A549 (cell line): ENCODE data around the gene CLSTN2. TPM values are rescaled to one million over a fixed set of nuclear protein-coding genes. Genes with fewer than 3 reads are reported as not detected.

Experiments
- ATAC-seq, 2 experiments: fragments of 200-7000 bp in 1 of 2; fragments of >200 bp in 1 of 2; cut with Nextera tagmentation in 1 of 2; cut with Tn5 transposase in 1 of 2; 3 replicates each; pipeline versions ENCODE4 v1.8.0 to v1.9.1; 2018 to 2020; ENCODE audit warnings: mild to moderate bottlenecking in 1 of 2, moderate library complexity in 1 of 2
- CTCF ChIA-PET: fragments of 300-600 bp; sonication (Branson Sonifier 250); formaldehyde crosslinking; extraction: SDS; loops from one replicate; lab custom pipeline; 2021; ENCODE audit warnings: antibody characterized with exemption, inconsistent platforms; lab: Yijun Ruan, JAX
- POLR2A ChIA-PET: fragments of 350-600 bp; formaldehyde crosslinking; extraction: SDS; loops from one replicate; lab custom pipeline; 2021; ENCODE audit warnings: antibody characterized with exemption, inconsistent platforms; lab: Yijun Ruan, JAX
- DNase-seq, 2 experiments: peaks; one replicate each; pipeline versions ENCODE4 v3.0.0 to v3.0.0-alpha.2; 2011 to 2016; ENCODE audit warnings: low read depth in 1 of 2, low spot score in 1 of 2
- FAIRE-seq: peaks from 2 replicates; lab custom pipeline; 2011; peaks lifted over from hg19 to GRCh38; lab: Jason Lieb, UNC
- H3K27ac ChIP-seq, 2 experiments: fragments of >200 bp; sonication (Bioruptor Twin); formaldehyde crosslinking; 3 replicates each; pipeline ENCODE4 v1.5.1; 2016 to 2017
- H3K4me1 ChIP-seq: fragments of >200 bp; sonication (Bioruptor Twin); formaldehyde crosslinking; 3 replicates; pipeline ENCODE4 v1.6.1; 2016
- H3K4me2 ChIP-seq: fragments of >200 bp; sonication (Bioruptor Twin); formaldehyde crosslinking; 3 replicates; pipeline ENCODE4 v1.6.1; 2016
- H3K4me3 ChIP-seq: fragments of >200 bp; sonication (Bioruptor Twin); formaldehyde crosslinking; 3 replicates; pipeline ENCODE4 v1.5.1; 2016
- H3K9me3 ChIP-seq: fragments of >200 bp; sonication (Bioruptor Twin); formaldehyde crosslinking; 3 replicates; pipeline ENCODE4 v1.6.1; 2016
- BCL3 ChIP-seq: fragments of >200 bp; sonication (Bioruptor Twin); formaldehyde crosslinking; IDR thresholded peaks from 3 replicates; pipeline ENCODE4 v1.6.1; 2016
- BHLHE40 ChIP-seq: IDR thresholded peaks from 2 replicates; pipeline ENCODE4 v1.6.1; 2012; ENCODE audit warnings: low read depth, low read length, inconsistent platforms
- CBX2 ChIP-seq: fragments of 200-600 bp; sonication (generic); IDR thresholded peaks from 2 replicates; pipeline ENCODE4 v1.6.1; 2016; ENCODE audit warnings: low read depth, mild to moderate bottlenecking, borderline replicate concordance
- CBX8 ChIP-seq: fragments of 200-600 bp; sonication (generic); IDR thresholded peaks from 2 replicates; pipeline ENCODE4 v1.6.1; 2016
- CEBPB ChIP-seq, 2 experiments: fragments of >200 bp in 1 of 2; sonication (Bioruptor Twin) in 1 of 2; formaldehyde crosslinking in 1 of 2; IDR thresholded peaks; 2 replicates each; pipeline ENCODE4 v1.6.1; 2012 to 2016
- CHD2 ChIP-seq: fragments of 150-350 bp; IDR thresholded peaks from 2 replicates; pipeline ENCODE4 v1.6.1; 2014; ENCODE audit warnings: low read length; ENCODE audit not compliant: partially characterized antibody
- EHF ChIP-seq: fragments of 250-450 bp; sonication (Bioruptor Pico); IDR thresholded peaks from 2 replicates; pipeline ENCODE4 v1.5.0; 2020; ENCODE audit warnings: mild to moderate bottlenecking
- EP300 ChIP-seq, 2 experiments: fragments of >200 bp; sonication (Bioruptor Twin); formaldehyde crosslinking; IDR thresholded peaks; 2 replicates in 1 of 2; 3 replicates in 1 of 2; pipeline ENCODE4 v1.6.1; 2016 to 2017
- ESRRA ChIP-seq: fragments of 150-350 bp; IDR thresholded peaks from 2 replicates; pipeline ENCODE4 v1.6.1; 2014; ENCODE audit warnings: mild to moderate bottlenecking, low read length, borderline replicate concordance
- FOSL2 ChIP-seq, 2 experiments: fragments of 450-650 bp in 1 of 2; fragments of >200 bp in 1 of 2; sonication (Bioruptor Twin) in 1 of 2; formaldehyde crosslinking; IDR thresholded peaks; 2 replicates each; pipeline versions ENCODE4 v1.5.0 to v1.6.1; 2016 to 2020; ENCODE audit warnings: mild to moderate bottlenecking in 1 of 2, moderate library complexity in 1 of 2
- HDAC2 ChIP-seq: fragments of 200-600 bp; sonication (generic); IDR thresholded peaks from 2 replicates; pipeline ENCODE4 v1.6.1; 2016
- HEYL ChIP-seq: fragments of 250-450 bp; sonication (Bioruptor Pico); IDR thresholded peaks from 2 replicates; pipeline ENCODE4 v1.8.0; 2021; ENCODE audit warnings: mild to moderate bottlenecking, moderate library complexity
- JUNB ChIP-seq: fragments of >200 bp; sonication (Bioruptor Twin); formaldehyde crosslinking; IDR thresholded peaks from 2 replicates; pipeline ENCODE4 v1.6.1; 2016
- KDM1A ChIP-seq: fragments of 200-600 bp; sonication (generic); IDR thresholded peaks from 2 replicates; pipeline ENCODE4 v1.6.1; 2016; ENCODE audit warnings: low read depth, mild to moderate bottlenecking
- MAFK ChIP-seq: fragments of 450-650 bp; IDR thresholded peaks from 2 replicates; pipeline ENCODE4 v1.6.1; 2014; ENCODE audit not compliant: partially characterized antibody
- PHF8 ChIP-seq: fragments of 200-600 bp; sonication (generic); IDR thresholded peaks from 2 replicates; pipeline ENCODE4 v1.6.1; 2016; ENCODE audit warnings: low read depth, mild to moderate bottlenecking, antibody characterized with exemption, moderate library complexity, borderline replicate concordance
- POLR2A ChIP-seq: IDR thresholded peaks from 2 replicates; pipeline ENCODE4 v1.6.1; 2012; ENCODE audit warnings: mild to moderate bottlenecking, low read length
- RARB ChIP-seq: fragments of 250-450 bp; sonication (Bioruptor Pico); IDR thresholded peaks from 2 replicates; pipeline ENCODE4 v1.8.0; 2021; ENCODE audit warnings: mild to moderate bottlenecking, moderate library complexity
- RCOR1 ChIP-seq: fragments of 150-350 bp; IDR thresholded peaks from 2 replicates; pipeline ENCODE4 v1.6.1; 2014; ENCODE audit warnings: antibody characterized with exemption, low read length, low read depth
- SMC3 ChIP-seq: fragments of >200 bp; sonication (Bioruptor Twin); formaldehyde crosslinking; IDR thresholded peaks from 3 replicates; pipeline ENCODE4 v1.6.1; 2018; ENCODE audit warnings: inconsistent platforms
- TFCP2L1 ChIP-seq: fragments of 250-450 bp; sonication (Bioruptor Pico); IDR thresholded peaks from 2 replicates; pipeline ENCODE4 v1.5.0; 2021; ENCODE audit warnings: mild to moderate bottlenecking
- ZC3H11A ChIP-seq: fragments of 450-650 bp; IDR thresholded peaks from 2 replicates; pipeline ENCODE4 v1.6.1; 2014; ENCODE audit warnings: antibody characterized with exemption, mild to moderate bottlenecking
- ZSCAN20 ChIP-seq: fragments of 250-450 bp; sonication (Bioruptor Pico); IDR thresholded peaks from 2 replicates; pipeline ENCODE4 v1.8.0; 2022; ENCODE audit warnings: mild to moderate bottlenecking, moderate library complexity
- WGBS: methylation state at CpG from one replicate; pipeline ENCODE4 v1.1.6; 2017; ENCODE audit errors: missing lambda C conversion rate; 5-methylcytosine and 5-hydroxymethylcytosine counted together
- polyA plus RNA-seq, 4 experiments: library from polyadenylated mRNA; depleted of rRNA in 3 of 4; stranded (reverse); fragments of >200 nt; fragmentation: RNase III in 1 of 4; extraction: RNeasy Plus Mini Kit Qiagen cat#74134 plus additional on column Dnase treatment in 1 of 4; gene quantifications; 2 replicates in 3 of 4; 3 replicates in 1 of 4; pipeline ENCODE4 v1.2.3, GENCODE V29; 2011 to 2017
- TF ChIP-seq, protein P1 (sequence below): IDR thresholded peaks from 2 replicates; pipeline ENCODE4 v1.6.1; 2012
- TF ChIP-seq, protein P2 (sequence below): fragments of >200 bp; sonication (Bioruptor Twin); formaldehyde crosslinking; IDR thresholded peaks from 2 replicates; pipeline ENCODE4 v1.6.1; 2016

The CLSTN2 gene
- polyA plus RNA-seq, 2 of the 4 experiments (the other 2 are of a cell fraction), result 0.03 to 0.04 TPM

DNA sequence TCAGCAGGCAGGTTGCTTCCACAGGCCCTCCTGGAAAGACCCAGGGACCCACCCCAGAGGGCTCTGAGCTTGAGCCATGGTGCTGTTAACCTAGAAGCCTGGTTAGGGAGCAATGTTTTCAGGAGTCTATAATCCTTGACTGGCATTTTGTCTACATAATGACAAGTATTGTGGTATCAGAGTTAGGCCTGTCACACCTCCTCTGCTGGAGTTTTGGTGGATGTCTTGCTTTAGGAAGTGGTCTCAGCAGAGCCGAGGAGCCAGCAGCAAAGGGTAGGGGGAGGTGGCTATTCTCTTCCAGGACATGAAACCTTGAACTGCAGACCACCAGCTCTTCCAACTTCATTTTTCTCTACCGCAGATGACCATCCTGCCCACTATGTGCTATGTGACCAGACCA lies 76.1 kb downstream of the CLSTN2 start:
- ChIA-PET CTCF (interaction anchor here (0.6 kb wide), 1 partner anchor 742 kb away, joined by 3 read pairs; no protein-coding TSS in a partner anchor), POLR2A (no interaction called here)
- ATAC-seq, result no peak
- Histone ChIP-seq H3K4me2 (no peak overlapping the region), H3K27ac (no peak overlapping the region), H3K9me3 (no peaks in the 10 kb centered on the region), H3K4me3 (no peak overlapping the region), H3K4me1 (no peaks in the 10 kb centered on the region)
- WGBS, result 4% methylated on average over 2 of the region's 2 CpGs
- DNase-seq, result no peak
- FAIRE-seq, result no peak
- TF ChIP-seq ZC3H11A (no peak), MAFK (no peak)

DNA sequence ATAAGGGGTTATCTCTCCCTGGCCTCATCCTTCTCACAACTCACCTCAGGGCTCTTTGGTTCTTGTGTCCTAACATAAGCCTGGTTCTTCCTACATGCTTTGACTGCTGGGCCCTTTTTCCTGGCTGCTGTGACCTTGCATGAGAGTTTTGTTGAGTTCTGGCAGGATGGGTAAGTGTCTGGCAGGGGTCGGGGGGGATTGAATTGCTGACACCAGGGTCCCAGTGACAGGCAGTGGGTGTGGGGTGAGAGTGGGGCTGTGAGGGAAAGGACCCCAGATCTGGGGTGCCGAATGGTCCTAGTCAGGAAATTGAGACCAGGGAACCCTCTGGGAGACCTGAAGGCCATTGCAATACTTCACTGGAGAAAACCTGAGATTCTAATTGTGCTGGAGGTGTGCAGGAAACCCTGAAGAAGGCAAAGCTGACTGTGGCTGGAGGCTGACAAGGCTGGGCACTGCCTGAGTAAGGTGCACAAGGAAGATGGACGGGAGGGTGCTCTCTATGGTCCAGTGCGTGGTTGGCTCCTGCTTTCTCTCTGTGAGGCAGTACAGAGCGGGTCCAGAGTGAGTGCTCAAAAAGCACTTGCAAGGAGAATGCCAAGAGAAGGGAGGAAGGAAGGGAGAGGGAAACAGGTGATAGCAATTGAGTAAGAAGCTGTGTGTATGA lies 76.8 kb downstream of the CLSTN2 start:
- POLR2A ChIA-PET, result no interaction called here
- Histone ChIP-seq H3K4me2 (no peak overlapping the region), H3K9me3 (no peaks in the 10 kb centered on the region), H3K27ac (no peak overlapping the region), H3K4me1 (no peaks in the 10 kb centered on the region), H3K4me3 (no peak overlapping the region)
- DNase-seq (no peak), FAIRE-seq (no peak), ATAC-seq (no peak)
- TF ChIP-seq HEYL (CRISPR knock-in tag), result no peak
- no peak for TF ChIP-seq JUNB
- no peak for TF ChIP-seq RARB (CRISPR knock-in tag)
- TF ChIP-seq FOSL2 (IDR thresholded peaks at IDR 0.05), result no peak
- no peak for TF ChIP-seq FOSL2 (CRISPR knock-in tag; IDR thresholded peaks at IDR 0.05)
- no peak for TF ChIP-seq POLR2A
- no peak for TF ChIP-seq CBX2
- TF ChIP-seq ESRRA, result no peak
- TF ChIP-seq BHLHE40, result no peak
- TF ChIP-seq CBX8, result no peak
- no peak for TF ChIP-seq SMC3
- TF ChIP-seq BCL3, result no peak
- TF ChIP-seq CHD2, result no peak
- no peak for TF ChIP-seq EP300 (IDR thresholded peaks at IDR 0.05)
- TF ChIP-seq, protein P1, sequence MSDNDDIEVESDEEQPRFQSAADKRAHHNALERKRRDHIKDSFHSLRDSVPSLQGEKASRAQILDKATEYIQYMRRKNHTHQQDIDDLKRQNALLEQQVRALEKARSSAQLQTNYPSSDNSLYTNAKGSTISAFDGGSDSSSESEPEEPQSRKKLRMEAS, result no peak
- TF ChIP-seq HDAC2, result no peak
- TF ChIP-seq PHF8, result no peak
- TF ChIP-seq CEBPB (IDR thresholded peaks at IDR 0.05), result no peak
- no peak for TF ChIP-seq EHF
- no peak for TF ChIP-seq ZSCAN20
- no peak for TF ChIP-seq RCOR1
- CTCF ChIA-PET, result no interaction called here
- 16% methylated on average over 4 of the region's 5 CpGs for WGBS

- no peak overlapping the region for H3K27ac ChIP-seq
- no peak for ATAC-seq
- FAIRE-seq, result no peak
- H3K4me2 ChIP-seq, result no peak overlapping the region
- H3K4me1 ChIP-seq, result no peaks in the 10 kb centered on the region
- no peaks in the 10 kb centered on the region for H3K9me3 ChIP-seq
- DNase-seq, result no peak
- 54% methylated on average over 5 of the region's 5 CpGs for WGBS
- ChIA-PET CTCF (no interaction called here), POLR2A (no interaction called here)
- no peak overlapping the region for H3K4me3 ChIP-seq
- no peak for TF ChIP-seq CEBPB (IDR thresholded peaks at IDR 0.05)
- no peak for TF ChIP-seq KDM1A
- no peak for TF ChIP-seq TFCP2L1 (CRISPR knock-in tag)
- TF ChIP-seq, protein P2, sequence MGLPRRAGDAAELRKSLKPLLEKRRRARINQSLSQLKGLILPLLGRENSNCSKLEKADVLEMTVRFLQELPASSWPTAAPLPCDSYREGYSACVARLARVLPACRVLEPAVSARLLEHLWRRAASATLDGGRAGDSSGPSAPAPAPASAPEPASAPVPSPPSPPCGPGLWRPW, result no peak
These were observed 78.2 kb downstream of the CLSTN2 start for GRCh38 chr3:140013220-140013619.
